HepG2 (cell line): ENCODE measurements around the gene ZNF234. TPM values are rescaled to one million over a fixed set of nuclear protein-coding genes. Genes with fewer than 3 reads are reported as not detected.

Experiments
- HDAC6 ChIP-seq: fragments of 200-600 bp; sonication (generic); IDR thresholded peaks from 2 replicates; pipeline ENCODE4 v1.7.0; 2017; ENCODE audit warnings: mild to moderate bottlenecking, antibody characterized with exemption, low read length, low read depth
- HOXA7 ChIP-seq: sonication (generic); formaldehyde crosslinking; IDR thresholded peaks from 2 replicates; pipeline ENCODE4 v1.8.1; 2022; ENCODE audit warnings: mild to moderate bottlenecking, missing genetic modification reagents, moderate library complexity
- HOXD1 ChIP-seq: sonication (generic); formaldehyde crosslinking; IDR thresholded peaks from 2 replicates; pipeline ENCODE4 v1.5.0; 2020; ENCODE audit warnings: missing genetic modification reagents
- MIER2 ChIP-seq: IDR thresholded peaks from 2 replicates; pipeline ENCODE4 v1.6.1; 2016; ENCODE audit warnings: missing biosample characterization, missing genetic modification reagents
- RELA ChIP-seq: sonication (generic); formaldehyde crosslinking; IDR thresholded peaks from 2 replicates; pipeline ENCODE4 v1.4.0; 2020; ENCODE audit warnings: missing genetic modification reagents
- TARDBP ChIP-seq: sonication (generic); formaldehyde crosslinking; IDR thresholded peaks from 2 replicates; pipeline ENCODE4 v1.8.0; 2022; ENCODE audit warnings: mild to moderate bottlenecking, missing genetic modification reagents
- TP53 ChIP-seq: sonication (generic); formaldehyde crosslinking; conservative IDR thresholded peaks from 2 replicates; pipeline ENCODE4 v1.4.0; 2020; ENCODE audit warnings: missing genetic modification reagents
- U2AF2 ChIP-seq: fragments of 200-400 bp; formaldehyde crosslinking; IDR thresholded peaks from 2 replicates; pipeline ENCODE4 v1.6.1; 2017; ENCODE audit warnings: low read depth, mild to moderate bottlenecking, low read length
- ZFAT ChIP-seq: sonication (generic); formaldehyde crosslinking; conservative IDR thresholded peaks from 2 replicates; pipeline ENCODE4 v1.8.1; 2023; ENCODE audit warnings: missing genetic modification reagents, inconsistent platforms
- ZNF17 ChIP-seq: sonication (generic); formaldehyde crosslinking; IDR thresholded peaks from 2 replicates; pipeline ENCODE4 v1.5.0; 2020; ENCODE audit warnings: mild to moderate bottlenecking, missing genetic modification reagents
- ZNF292 ChIP-seq: sonication (generic); formaldehyde crosslinking; IDR thresholded peaks from 2 replicates; pipeline ENCODE4 v1.8.1; 2022; ENCODE audit warnings: mild to moderate bottlenecking, low read depth, missing genetic modification reagents, borderline replicate concordance
- ZNF317 ChIP-seq: sonication (generic); formaldehyde crosslinking; IDR thresholded peaks from 2 replicates; pipeline ENCODE4 v1.5.0; 2020; ENCODE audit warnings: mild to moderate bottlenecking, missing genetic modification reagents
- ZNF34 ChIP-seq: sonication (generic); formaldehyde crosslinking; IDR thresholded peaks from 2 replicates; pipeline ENCODE4 v1.4.0; 2020; ENCODE audit warnings: mild to moderate bottlenecking, missing genetic modification reagents, borderline replicate concordance
- ZNF83 ChIP-seq: sonication (generic); formaldehyde crosslinking; IDR thresholded peaks from 2 replicates; pipeline ENCODE4 v1.4.0; 2020; ENCODE audit warnings: missing genetic modification reagents, mild to moderate bottlenecking, borderline replicate concordance
- ZSCAN12 ChIP-seq: sonication (generic); formaldehyde crosslinking; IDR thresholded peaks from 2 replicates; pipeline ENCODE4 v1.9.0; 2021; ENCODE audit warnings: mild to moderate bottlenecking, missing genetic modification reagents
- polyA plus RNA-seq, 8 experiments: library from polyadenylated mRNA; depleted of rRNA in 3 of 8; stranded (reverse) in 7 of 8; unstranded in 1 of 8; fragments of >200 nt; fragmentation: Illumina TruSeq in 4 of 8; extraction: Trizol in 4 of 8; gene quantifications; 2 replicates each; pipeline versions ENCODE4 v1.2.1 to v1.2.3, GENCODE V29; 2011 to 2016; ENCODE audit warnings: low read depth in 4 of 8, missing spikeins in 1 of 8, mixed read lengths in 1 of 8; ENCODE audit not compliant: insufficient read depth in 1 of 8
- total RNA-seq, 5 experiments: library from RNA; depleted of rRNA; stranded (reverse); fragments of >200 nt; fragmentation: Illumina TruSeq; extraction: Trizol; gene quantifications; 2 replicates each; pipeline ENCODE4 v1.2.3, GENCODE V29; 2016; ENCODE audit warnings: low read depth in 1 of 5
- TF ChIP-seq, protein P1 (sequence below), 2 experiments: fragments of 450-650 bp in 1 of 2; sonication (generic) in 1 of 2; formaldehyde crosslinking; IDR thresholded peaks; 2 replicates each; pipeline versions ENCODE4 v1.5.0 to v1.8.0; 2020 to 2022; ENCODE audit warnings: mild to moderate bottlenecking in 1 of 2, missing genetic modification reagents in 1 of 2
- TF ChIP-seq, protein P2 (sequence below): sonication (generic); formaldehyde crosslinking; IDR thresholded peaks from 2 replicates; pipeline ENCODE4 v1.4.0; 2020; ENCODE audit warnings: mild to moderate bottlenecking, low read depth, missing genetic modification reagents
- TF ChIP-seq, protein P3 (sequence below): sonication (generic); formaldehyde crosslinking; IDR thresholded peaks from 2 replicates; pipeline ENCODE4 v1.5.1; 2020; ENCODE audit warnings: missing genetic modification reagents, mild to moderate bottlenecking, borderline replicate concordance
- TF ChIP-seq, protein P4 (sequence below): sonication (generic); formaldehyde crosslinking; IDR thresholded peaks from 2 replicates; pipeline ENCODE4 v1.4.0; 2020; ENCODE audit warnings: missing genetic modification reagents

Gene ZNF234
- total and polyA plus RNA-seq, 2 of the 13 experiments (the other 11 are each of a cell fraction or from before 2014, with no cell fraction given): 3.5 to 11.2 TPM

DNA sequence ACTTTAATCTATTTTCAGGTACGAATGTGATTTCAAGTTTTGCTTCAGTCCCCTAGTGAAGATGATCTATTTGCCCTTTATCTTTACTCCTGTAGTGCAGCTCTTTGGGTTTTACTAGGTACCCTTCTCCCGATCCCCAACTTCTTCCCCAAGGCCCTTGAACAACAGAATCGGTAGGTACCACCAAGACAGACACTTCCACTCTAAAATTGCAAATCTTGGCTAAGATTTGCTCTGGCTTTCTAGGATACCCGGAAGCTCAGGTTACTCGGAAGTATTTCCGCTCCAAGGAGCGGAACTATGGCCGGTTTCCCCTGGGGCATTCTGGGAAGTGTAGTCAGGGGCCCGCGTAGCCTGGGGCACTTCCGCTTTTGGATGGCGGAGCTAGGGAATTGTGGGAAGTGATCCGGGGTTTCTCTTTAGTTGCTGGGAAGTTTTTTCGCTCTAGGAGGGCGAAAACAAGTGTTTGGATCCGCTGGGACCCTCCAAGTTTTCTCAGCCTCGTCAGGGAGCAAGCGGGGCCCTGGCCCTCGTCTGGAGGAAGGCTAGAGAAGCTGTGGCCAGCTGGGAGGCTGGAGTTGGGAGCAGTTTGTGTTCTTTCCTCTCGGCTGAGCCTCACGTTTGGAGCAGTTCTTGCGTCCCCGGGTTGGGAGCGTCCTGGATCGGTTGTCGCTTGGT, 65.9 kb downstream of the ZNF234 start (continued):
- peak; percentile 66; the same call in 1 of the 2 replicates for TF ChIP-seq ZNF317
- TF ChIP-seq TP53 (CRISPR knock-in tag): no peak
- TF ChIP-seq ZSCAN12: no peak
- no peak for TF ChIP-seq HDAC6
- TF ChIP-seq, protein P1, sequence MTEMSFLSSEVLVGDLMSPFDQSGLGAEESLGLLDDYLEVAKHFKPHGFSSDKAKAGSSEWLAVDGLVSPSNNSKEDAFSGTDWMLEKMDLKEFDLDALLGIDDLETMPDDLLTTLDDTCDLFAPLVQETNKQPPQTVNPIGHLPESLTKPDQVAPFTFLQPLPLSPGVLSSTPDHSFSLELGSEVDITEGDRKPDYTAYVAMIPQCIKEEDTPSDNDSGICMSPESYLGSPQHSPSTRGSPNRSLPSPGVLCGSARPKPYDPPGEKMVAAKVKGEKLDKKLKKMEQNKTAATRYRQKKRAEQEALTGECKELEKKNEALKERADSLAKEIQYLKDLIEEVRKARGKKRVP (CRISPR knock-in tag; IDR thresholded peaks at IDR 0.05): no peak
- TF ChIP-seq ZNF292 (CRISPR knock-in tag): no peak
- 0 out of 2 replicates have a peak, but pooled peaks have one; percentile 25 for TF ChIP-seq HOXD1 (CRISPR knock-in tag)
- no peak for TF ChIP-seq ZNF17
- no peak for TF ChIP-seq TARDBP (CRISPR knock-in tag)
- TF ChIP-seq U2AF2: no peak
- TF ChIP-seq HOXA7 (CRISPR knock-in tag): no peak
- TF ChIP-seq RELA (CRISPR knock-in tag): no peak
- no peak for TF ChIP-seq ZNF83 (CRISPR knock-in tag)
- TF ChIP-seq, protein P2, sequence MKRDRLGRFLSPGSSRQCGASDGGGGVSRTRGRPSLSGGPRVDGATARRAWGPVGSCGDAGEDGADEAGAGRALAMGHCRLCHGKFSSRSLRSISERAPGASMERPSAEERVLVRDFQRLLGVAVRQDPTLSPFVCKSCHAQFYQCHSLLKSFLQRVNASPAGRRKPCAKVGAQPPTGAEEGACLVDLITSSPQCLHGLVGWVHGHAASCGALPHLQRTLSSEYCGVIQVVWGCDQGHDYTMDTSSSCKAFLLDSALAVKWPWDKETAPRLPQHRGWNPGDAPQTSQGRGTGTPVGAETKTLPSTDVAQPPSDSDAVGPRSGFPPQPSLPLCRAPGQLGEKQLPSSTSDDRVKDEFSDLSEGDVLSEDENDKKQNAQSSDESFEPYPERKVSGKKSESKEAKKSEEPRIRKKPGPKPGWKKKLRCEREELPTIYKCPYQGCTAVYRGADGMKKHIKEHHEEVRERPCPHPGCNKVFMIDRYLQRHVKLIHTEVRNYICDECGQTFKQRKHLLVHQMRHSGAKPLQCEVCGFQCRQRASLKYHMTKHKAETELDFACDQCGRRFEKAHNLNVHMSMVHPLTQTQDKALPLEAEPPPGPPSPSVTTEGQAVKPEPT (CRISPR knock-in tag): 0 out of 2 replicates have a peak, but pooled peaks have one; percentile 66
- TF ChIP-seq MIER2: 0 out of 2 replicates have a peak, but pooled peaks have one; percentile 15
- TF ChIP-seq, protein P3, sequence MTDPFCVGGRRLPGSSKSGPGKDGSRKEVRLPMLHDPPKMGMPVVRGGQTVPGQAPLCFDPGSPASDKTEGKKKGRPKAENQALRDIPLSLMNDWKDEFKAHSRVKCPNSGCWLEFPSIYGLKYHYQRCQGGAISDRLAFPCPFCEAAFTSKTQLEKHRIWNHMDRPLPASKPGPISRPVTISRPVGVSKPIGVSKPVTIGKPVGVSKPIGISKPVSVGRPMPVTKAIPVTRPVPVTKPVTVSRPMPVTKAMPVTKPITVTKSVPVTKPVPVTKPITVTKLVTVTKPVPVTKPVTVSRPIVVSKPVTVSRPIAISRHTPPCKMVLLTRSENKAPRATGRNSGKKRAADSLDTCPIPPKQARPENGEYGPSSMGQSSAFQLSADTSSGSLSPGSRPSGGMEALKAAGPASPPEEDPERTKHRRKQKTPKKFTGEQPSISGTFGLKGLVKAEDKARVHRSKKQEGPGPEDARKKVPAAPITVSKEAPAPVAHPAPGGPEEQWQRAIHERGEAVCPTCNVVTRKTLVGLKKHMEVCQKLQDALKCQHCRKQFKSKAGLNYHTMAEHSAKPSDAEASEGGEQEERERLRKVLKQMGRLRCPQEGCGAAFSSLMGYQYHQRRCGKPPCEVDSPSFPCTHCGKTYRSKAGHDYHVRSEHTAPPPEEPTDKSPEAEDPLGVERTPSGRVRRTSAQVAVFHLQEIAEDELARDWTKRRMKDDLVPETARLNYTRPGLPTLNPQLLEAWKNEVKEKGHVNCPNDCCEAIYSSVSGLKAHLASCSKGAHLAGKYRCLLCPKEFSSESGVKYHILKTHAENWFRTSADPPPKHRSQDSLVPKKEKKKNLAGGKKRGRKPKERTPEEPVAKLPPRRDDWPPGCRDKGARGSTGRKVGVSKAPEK: no peak
- TF ChIP-seq, protein P4, sequence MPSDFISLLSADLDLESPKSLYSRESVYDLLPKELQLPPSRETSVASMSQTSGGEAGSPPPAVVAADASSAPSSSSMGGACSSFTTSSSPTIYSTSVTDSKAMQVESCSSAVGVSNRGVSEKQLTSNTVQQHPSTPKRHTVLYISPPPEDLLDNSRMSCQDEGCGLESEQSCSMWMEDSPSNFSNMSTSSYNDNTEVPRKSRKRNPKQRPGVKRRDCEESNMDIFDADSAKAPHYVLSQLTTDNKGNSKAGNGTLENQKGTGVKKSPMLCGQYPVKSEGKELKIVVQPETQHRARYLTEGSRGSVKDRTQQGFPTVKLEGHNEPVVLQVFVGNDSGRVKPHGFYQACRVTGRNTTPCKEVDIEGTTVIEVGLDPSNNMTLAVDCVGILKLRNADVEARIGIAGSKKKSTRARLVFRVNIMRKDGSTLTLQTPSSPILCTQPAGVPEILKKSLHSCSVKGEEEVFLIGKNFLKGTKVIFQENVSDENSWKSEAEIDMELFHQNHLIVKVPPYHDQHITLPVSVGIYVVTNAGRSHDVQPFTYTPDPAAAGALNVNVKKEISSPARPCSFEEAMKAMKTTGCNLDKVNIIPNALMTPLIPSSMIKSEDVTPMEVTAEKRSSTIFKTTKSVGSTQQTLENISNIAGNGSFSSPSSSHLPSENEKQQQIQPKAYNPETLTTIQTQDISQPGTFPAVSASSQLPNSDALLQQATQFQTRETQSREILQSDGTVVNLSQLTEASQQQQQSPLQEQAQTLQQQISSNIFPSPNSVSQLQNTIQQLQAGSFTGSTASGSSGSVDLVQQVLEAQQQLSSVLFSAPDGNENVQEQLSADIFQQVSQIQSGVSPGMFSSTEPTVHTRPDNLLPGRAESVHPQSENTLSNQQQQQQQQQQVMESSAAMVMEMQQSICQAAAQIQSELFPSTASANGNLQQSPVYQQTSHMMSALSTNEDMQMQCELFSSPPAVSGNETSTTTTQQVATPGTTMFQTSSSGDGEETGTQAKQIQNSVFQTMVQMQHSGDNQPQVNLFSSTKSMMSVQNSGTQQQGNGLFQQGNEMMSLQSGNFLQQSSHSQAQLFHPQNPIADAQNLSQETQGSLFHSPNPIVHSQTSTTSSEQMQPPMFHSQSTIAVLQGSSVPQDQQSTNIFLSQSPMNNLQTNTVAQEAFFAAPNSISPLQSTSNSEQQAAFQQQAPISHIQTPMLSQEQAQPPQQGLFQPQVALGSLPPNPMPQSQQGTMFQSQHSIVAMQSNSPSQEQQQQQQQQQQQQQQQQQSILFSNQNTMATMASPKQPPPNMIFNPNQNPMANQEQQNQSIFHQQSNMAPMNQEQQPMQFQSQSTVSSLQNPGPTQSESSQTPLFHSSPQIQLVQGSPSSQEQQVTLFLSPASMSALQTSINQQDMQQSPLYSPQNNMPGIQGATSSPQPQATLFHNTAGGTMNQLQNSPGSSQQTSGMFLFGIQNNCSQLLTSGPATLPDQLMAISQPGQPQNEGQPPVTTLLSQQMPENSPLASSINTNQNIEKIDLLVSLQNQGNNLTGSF (CRISPR knock-in tag): no peak
- 0 out of 2 replicates have a peak, but pooled peaks have one; percentile 63 for TF ChIP-seq ZNF34 (CRISPR knock-in tag)
- TF ChIP-seq ZFAT (CRISPR knock-in tag): no peak
